Neural progenitor cell (in vitro differentiated cells): ENCODE measurements around the gene CCDC93. TPM values are rescaled to one million over a fixed set of nuclear protein-coding genes. Genes with fewer than 3 reads are reported as not detected.
A peak's percentile ranks its signal among the peaks of the same experiment; 100 is the strongest.

ENCODE experiments used
- DNase-seq: peaks from one replicate; pipeline ENCODE4 v3.0.0-alpha.2; 2016; ENCODE audit warnings: low spot score
- H2AFZ ChIP-seq: fragments of 200-600 bp; sonication (generic); replicated peaks from 2 replicates; pipeline ENCODE4 v1.6.1; 2016; ENCODE audit warnings: antibody characterized with exemption
- H3F3A ChIP-seq: fragments of 200-600 bp; sonication (generic); 2 replicates; pipeline ENCODE4 v1.6.1; 2016; ENCODE audit warnings: antibody characterized with exemption, low read depth
- H3K27ac ChIP-seq: fragments of 200-600 bp; sonication (generic); 2 replicates; pipeline ENCODE4 v1.5.1; 2016; ENCODE audit warnings: mild to moderate bottlenecking
- H3K27me3 ChIP-seq: fragments of 200-600 bp; sonication (generic); 2 replicates; pipeline ENCODE4 v1.6.1; 2016; ENCODE audit warnings: mild to moderate bottlenecking, moderate library complexity
- H3K36me3 ChIP-seq: fragments of 200-600 bp; sonication (generic); 2 replicates; pipeline ENCODE4 v1.5.1; 2016
- H3K4me1 ChIP-seq: fragments of 200-600 bp; sonication (generic); 2 replicates; pipeline ENCODE4 v1.6.1; 2016; ENCODE audit warnings: mixed run types
- H3K4me2 ChIP-seq: fragments of 200-600 bp; sonication (generic); 2 replicates; pipeline ENCODE4 v1.6.1; 2016
- H3K4me3 ChIP-seq: fragments of 200-600 bp; sonication (generic); 2 replicates; pipeline ENCODE4 v1.5.1; 2016
- H3K79me2 ChIP-seq: fragments of 200-600 bp; sonication (generic); 2 replicates; pipeline ENCODE4 v1.6.1; 2016; ENCODE audit warnings: low read depth
- H3K9ac ChIP-seq: fragments of 200-600 bp; sonication (generic); 2 replicates; pipeline ENCODE4 v1.6.1; 2016
- H3K9me3 ChIP-seq: fragments of 200-600 bp; sonication (generic); 2 replicates; pipeline ENCODE4 v1.5.1; 2016; ENCODE audit warnings: low read depth
- H4K20me1 ChIP-seq: fragments of 200-600 bp; sonication (generic); 2 replicates; pipeline ENCODE4 v1.6.1; 2016; ENCODE audit warnings: low read depth
- H3K27ac Mint-ChIP-seq: 3 replicates; pipeline ENCODE4 v1.8.0; 2021; ENCODE audit warnings: mixed read lengths
- H3K27me3 Mint-ChIP-seq: 2 replicates; pipeline ENCODE4 v1.8.0; 2022; ENCODE audit warnings: low read depth, mild to moderate bottlenecking, inconsistent platforms, moderate library complexity, mixed read lengths; ENCODE audit not compliant: insufficient read depth
- H3K36me3 Mint-ChIP-seq: 3 replicates; pipeline ENCODE4 v1.8.0; 2021; ENCODE audit warnings: mixed read lengths
- H3K4me1 Mint-ChIP-seq: 3 replicates; pipeline ENCODE4 v1.8.0; 2021; ENCODE audit warnings: mixed read lengths
- H3K4me3 Mint-ChIP-seq: 3 replicates; pipeline ENCODE4 v1.8.0; 2021; ENCODE audit warnings: mild to moderate bottlenecking, moderate library complexity, mixed read lengths
- H3K9me3 Mint-ChIP-seq: 3 replicates; pipeline ENCODE4 v1.8.0; 2020; ENCODE audit warnings: mixed read lengths
- CTCF ChIP-seq: fragments of 200-600 bp; sonication (generic); IDR thresholded peaks from 2 replicates; pipeline ENCODE4 v1.5.1; 2017; ENCODE audit warnings: antibody characterized with exemption, mild to moderate bottlenecking
- EZH2 ChIP-seq: fragments of 200-600 bp; sonication (generic); IDR thresholded peaks from 2 replicates; pipeline ENCODE4 v1.6.1; 2017; ENCODE audit warnings: antibody characterized with exemption, mild to moderate bottlenecking, moderate library complexity
- EZH2phosphoT487 ChIP-seq: fragments of 200-600 bp; sonication (generic); IDR thresholded peaks from 2 replicates; pipeline ENCODE4 v1.6.1; 2017; ENCODE audit warnings: antibody characterized with exemption
- total RNA-seq: library from RNA; depleted of rRNA; stranded (reverse); fragments of >200 nt; gene quantifications from 2 replicates; pipeline ENCODE4 v1.2.3, GENCODE V29; 2015; ENCODE audit warnings: low replicate concordance

The CCDC93 gene
- total RNA-seq, 1 donor from 2014 or later, result 21.0 TPM

GRCh38 chr2:117956036-117956796, 57.7 kb downstream of the CCDC93 start:
- Histone ChIP-seq H3F3A (no peaks in the 10 kb centered on the region), H3K27me3 (no peaks in the 10 kb centered on the region), H2AFZ (no peak overlapping the region), H4K20me1 (no peaks in the 10 kb centered on the region), H3K4me3 (no peak overlapping the region), H3K36me3 (no peaks in the 10 kb centered on the region), H3K4me2 (no peak overlapping the region), H3K27ac (no peak overlapping the region), H3K4me1 (peaks cover 7% of the 10 kb centered on the region), H3K9me3 (no peaks in the 10 kb centered on the region), H3K79me2 (no peaks in the 10 kb centered on the region), H3K9ac (no peak overlapping the region)
- H3K27me3 Mint-ChIP-seq, result no peaks in the 10 kb centered on the region
- no peak overlapping the region for H3K27ac Mint-ChIP-seq
- peaks cover 26% of the 10 kb centered on the region for H3K36me3 Mint-ChIP-seq
- no peaks in the 10 kb centered on the region for H3K4me1 Mint-ChIP-seq
- H3K4me3 Mint-ChIP-seq, result no peak overlapping the region
- no peak for DNase-seq
- TF ChIP-seq EZH2 (no peak), CTCF (peak; percentile 19)
- H3K9me3 Mint-ChIP-seq, result no peaks in the 10 kb centered on the region

GRCh38 chr2:117953231-117953630, 60.6 kb downstream of the CCDC93 start:
- DNase-seq, result no peak
- TF ChIP-seq EZH2phosphoT487 (no peak), CTCF (no peak), EZH2 (no peak)
- Histone ChIP-seq H4K20me1 (peaks cover 17% of the 10 kb centered on the region), H3K4me1 (peaks cover 31% of the 10 kb centered on the region), H3K79me2 (no peaks in the 10 kb centered on the region), H3F3A (peaks cover 18% of the 10 kb centered on the region), H3K4me3 (no peak overlapping the region), H3K4me2 (no peak overlapping the region), H3K27ac (no peak overlapping the region), H3K9me3 (no peaks in the 10 kb centered on the region), H2AFZ (no peak overlapping the region), H3K9ac (no peak overlapping the region), H3K27me3 (no peaks in the 10 kb centered on the region), H3K36me3 (no peaks in the 10 kb centered on the region)
- Mint-ChIP-seq H3K36me3 (peaks cover 27% of the 10 kb centered on the region), H3K4me1 (no peaks in the 10 kb centered on the region), H3K27ac (no peak overlapping the region), H3K4me3 (no peak overlapping the region), H3K9me3 (no peaks in the 10 kb centered on the region), H3K27me3 (no peaks in the 10 kb centered on the region)

- Mint-ChIP-seq H3K4me1 (no peaks in the 10 kb centered on the region), H3K36me3 (peaks cover 27% of the 10 kb centered on the region), H3K9me3 (no peaks in the 10 kb centered on the region), H3K4me3 (no peak overlapping the region), H3K27ac (no peak overlapping the region), H3K27me3 (no peaks in the 10 kb centered on the region)
- no peak overlapping the region for H3K27ac ChIP-seq
- no peaks in the 10 kb centered on the region for H3K36me3 ChIP-seq
- no peak for DNase-seq
- TF ChIP-seq EZH2 (no peak), EZH2phosphoT487 (no peak), CTCF (no peak)
- no peaks in the 10 kb centered on the region for H3K9me3 ChIP-seq
- no peak overlapping the region for H3K4me3 ChIP-seq
- peaks cover 35% of the 10 kb centered on the region for H3K4me1 ChIP-seq
- H3K27me3 ChIP-seq, result no peaks in the 10 kb centered on the region
- H3F3A ChIP-seq, result peaks cover 19% of the 10 kb centered on the region
- peaks cover 18% of the 10 kb centered on the region for H4K20me1 ChIP-seq
- H3K79me2 ChIP-seq, result no peaks in the 10 kb centered on the region
- no peak overlapping the region for H3K9ac ChIP-seq
- no peak overlapping the region for H2AFZ ChIP-seq
- H3K4me2 ChIP-seq, result no peak overlapping the region
Observed at GRCh38 chr2:117952701-117953100, 61.2 kb downstream of the CCDC93 start.
